ENCODE results near the gene AGK. TPM values are rescaled to one million over a fixed set of nuclear protein-coding genes. Genes with fewer than 3 reads are reported as not detected.
"Not testable (repeated sequence)": the region's sequence is repeated elsewhere in the genome, so short reads cannot be mapped to it uniquely, and the experiment has no call there.

Gene AGK
- total RNA-seq, 1 donor from 2014 or later, result 27.7 TPM

DNA sequence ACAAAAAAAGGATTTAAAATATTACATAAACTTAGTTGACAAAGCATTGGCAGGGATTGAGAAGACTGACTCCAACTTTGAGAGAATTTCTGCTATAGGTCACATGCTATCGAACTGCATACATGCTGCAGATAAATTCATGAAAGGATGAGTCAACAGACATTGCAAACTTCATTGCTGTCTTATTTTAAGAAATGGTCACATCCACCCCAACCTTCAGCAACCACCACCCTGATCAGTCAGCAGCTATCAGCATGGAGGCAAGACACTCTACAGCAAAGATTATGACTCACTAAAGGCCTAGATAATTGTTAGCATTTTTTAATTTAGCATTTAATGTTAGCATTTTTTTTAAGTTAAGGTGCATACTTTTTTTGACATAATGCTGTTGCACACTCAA is 73.6 kb downstream of the AGK start:
- no peak for ATAC-seq (ENCODE audit: poor library complexity)
- intact Hi-C loops (cut with DNase I), result no loop called here
- no peak for DNase-seq

DNA sequence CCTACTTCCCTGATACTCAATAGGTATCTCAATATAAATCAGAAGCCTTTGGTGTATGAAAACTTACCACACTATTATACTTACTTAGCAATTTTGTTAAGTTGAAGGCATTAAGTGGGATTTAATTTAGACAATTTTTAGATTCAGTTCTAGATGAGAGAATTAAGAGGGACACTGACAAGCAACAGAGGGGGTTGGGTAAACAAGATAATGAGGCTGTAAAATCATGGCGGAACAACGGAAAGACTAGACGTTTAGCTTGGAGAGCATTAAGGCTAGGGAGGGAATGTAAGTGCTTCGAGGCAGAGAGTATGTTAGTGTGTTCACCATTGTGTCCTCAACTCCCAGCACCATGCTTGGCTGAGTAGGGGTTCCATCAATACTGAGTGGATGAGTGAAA is 79.4 kb downstream of the AGK start:
- intact Hi-C loops (cut with DNase I), result no loop called here
- DNase-seq (no peak), ATAC-seq (ENCODE audit: poor library complexity) (no peak)

DNA sequence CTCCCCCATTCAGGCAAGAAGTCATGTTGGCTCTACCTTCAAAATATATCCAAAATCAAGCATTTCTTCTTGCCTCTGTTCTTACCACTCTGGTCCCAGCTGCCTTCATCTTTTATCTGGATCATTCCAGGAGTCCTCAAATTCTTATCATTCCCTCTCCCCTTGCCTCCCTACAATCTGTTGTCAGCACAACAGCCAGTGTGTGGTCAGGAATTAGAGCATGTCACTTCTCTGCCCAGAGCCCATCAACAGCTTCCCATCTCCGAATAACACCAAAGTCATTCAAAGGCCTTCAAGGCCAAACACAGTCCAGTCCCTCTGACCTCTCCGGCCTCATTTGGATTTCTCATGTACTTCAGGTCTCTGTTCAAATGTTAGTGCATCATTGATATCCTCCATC is 80.3 kb downstream of the AGK start:
- ATAC-seq (ENCODE audit: poor library complexity) (no peak), DNase-seq (no peak)
- intact Hi-C loops (cut with DNase I), result no loop called here

DNA sequence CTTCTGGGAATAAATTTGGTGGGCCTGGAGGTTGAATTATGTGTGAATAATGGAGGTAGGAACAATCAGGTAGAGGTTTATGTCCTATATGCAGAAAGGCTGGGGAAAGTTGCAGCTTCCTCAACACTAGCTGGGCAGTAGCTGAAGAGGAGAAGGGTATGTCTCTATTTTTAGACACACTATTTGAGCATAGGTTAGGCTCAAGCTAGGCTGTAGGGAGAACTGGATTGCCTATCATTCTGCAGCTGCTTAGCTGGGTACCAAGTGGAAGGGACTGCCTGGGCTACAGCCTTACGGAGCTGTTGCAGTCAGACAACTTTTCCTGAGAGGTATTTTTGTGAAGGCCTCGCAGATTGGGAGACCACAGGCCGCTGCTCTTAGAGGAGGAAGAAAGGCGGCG is 82.9 kb downstream of the AGK start:
- no peak for DNase-seq
- intact Hi-C loops (cut with DNase I), result no loop called here
- ATAC-seq (ENCODE audit: poor library complexity), result peak; percentile 68

DNA sequence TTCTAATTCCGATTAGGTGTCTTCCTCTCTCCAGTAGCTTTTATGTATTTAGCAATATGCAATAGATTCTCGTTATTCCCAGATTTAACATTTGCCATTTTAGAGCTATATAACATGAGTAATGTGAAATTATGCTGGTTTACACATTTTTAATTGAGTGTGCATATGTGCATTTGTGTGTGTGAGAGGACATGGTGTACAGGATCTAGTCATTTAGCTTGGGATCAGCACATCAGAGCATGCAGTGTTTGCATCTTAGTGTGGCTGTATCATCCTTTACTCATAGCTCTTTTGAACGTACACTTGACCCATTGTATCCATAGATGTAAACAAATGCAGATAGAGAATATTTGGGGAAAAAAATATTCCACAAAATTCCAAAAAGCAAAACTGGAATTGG is 84.8 kb downstream of the AGK start:
- DNase-seq (no peak), ATAC-seq (ENCODE audit: poor library complexity) (no peak)
- intact Hi-C loops (cut with DNase I), result no loop called here

DNA sequence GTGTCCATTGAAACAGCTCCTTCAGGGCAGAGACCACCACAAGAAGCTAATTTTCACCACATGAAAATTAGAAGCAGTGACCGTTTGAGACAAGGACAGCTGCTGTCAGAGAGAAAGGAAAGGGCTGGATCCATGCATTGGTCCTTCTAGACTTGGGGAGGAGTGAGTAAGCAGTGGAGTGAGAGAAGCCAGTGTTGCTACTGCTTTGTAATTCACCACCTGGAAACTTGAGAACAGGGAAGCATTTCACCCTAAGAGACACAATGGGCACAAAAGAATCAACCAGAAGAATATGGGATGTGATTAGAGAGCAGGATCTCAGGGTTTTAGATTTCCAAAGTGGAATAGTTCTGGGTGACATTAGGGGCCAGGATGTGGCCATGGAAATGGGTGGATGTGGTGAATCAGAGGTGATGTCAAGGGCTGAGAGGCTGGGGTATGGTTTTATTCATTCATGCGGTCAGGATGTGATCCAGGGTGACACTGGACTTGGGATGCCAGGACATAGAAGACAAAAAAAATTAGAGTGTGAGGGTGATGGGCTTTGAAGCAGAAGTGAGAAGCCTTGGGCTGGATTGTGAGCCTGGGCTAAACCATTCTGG is 89.1 kb downstream of the AGK start:
- ATAC-seq (ENCODE audit: poor library complexity), result no peak
- DNase-seq, result no peak
- intact Hi-C loops (cut with DNase I), result loop anchor here (10.0 kb wide), 1 partner anchor 96 kb away; no protein-coding TSS in a partner anchor

DNA sequence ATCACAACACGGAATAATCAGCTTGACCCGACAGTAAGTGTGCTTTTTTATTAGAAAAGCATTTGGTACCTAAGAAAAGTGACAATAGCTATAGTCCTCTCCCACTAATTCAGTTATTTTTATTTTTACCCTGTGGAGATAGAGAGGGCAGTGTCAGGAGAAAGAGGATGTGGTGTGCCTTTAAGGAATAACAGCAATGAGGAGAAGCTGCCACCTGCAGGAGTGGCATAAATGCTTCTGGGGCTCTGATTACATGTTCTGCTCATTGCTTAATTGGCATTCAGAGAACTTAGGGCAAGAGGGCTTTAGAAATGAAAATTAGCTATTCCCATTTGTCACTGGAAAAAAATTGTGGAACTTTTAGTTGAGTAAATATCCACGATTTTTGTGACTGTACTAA is 90.7 kb downstream of the AGK start:
- peak; percentile 56 for ATAC-seq (ENCODE audit: poor library complexity)
- DNase-seq, result no peak
- intact Hi-C loops (cut with DNase I), result loop anchor here (10.0 kb wide), 1 partner anchor 97 kb away; no protein-coding TSS in a partner anchor

DNA sequence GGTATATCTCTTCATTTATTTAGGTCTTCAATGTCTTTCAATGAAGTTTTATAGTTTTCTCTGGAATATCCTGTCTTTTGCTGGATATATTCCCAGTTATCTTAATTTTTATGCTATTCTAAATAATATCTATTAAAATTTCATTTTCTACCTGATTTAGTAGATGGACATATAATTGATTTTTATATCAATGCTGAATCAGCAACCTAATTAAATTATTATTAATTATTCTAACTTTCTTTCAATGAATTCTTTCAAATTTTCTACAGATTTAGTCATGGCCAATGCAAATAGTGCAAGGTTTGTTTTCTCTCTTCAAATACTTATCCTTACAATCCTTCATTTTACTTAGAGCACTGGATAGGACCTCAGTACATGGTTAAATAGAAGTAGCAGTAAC is 94.0 kb downstream of the AGK start:
- DNase-seq, result no peak
- intact Hi-C loops (cut with DNase I), result loop anchor here (10.0 kb wide), 1 partner anchor 100 kb away; no protein-coding TSS in a partner anchor
- no peak for ATAC-seq (ENCODE audit: poor library complexity)

DNA sequence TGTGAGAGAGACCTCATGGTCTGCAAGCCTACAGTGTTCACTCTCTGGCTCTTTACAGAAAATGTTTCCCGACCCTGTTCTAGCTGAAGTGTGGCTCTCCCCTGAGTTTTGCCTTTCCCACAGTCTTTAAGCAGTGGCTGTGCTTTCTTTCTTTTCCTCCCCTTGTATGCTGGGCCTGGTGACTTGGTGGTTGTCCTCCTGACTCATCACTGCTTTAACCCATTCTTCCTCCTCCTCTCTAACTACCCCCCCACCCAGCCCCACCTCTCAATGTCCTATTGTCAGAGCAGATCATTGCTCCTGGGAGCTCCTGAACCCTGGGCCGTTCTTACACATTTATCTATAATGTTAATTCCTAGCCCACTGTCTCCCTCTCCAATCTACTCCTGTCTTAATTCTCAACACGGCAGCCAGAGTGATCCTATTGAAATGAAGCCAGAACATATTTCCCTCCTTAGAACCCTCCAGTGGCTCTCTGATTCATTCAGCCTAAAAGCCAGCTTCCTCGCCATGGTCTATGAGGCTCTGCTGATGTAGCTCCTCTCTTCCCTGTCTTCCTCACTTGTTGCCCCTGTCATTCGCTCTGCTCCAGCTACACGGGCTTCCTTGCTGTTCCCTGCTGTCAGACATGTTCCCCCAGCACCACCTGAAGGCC is 95.7 kb downstream of the AGK start:
- intact Hi-C loops (cut with DNase I), result loop anchor here (10.0 kb wide), 1 partner anchor 102 kb away; no protein-coding TSS in a partner anchor
- DNase-seq (no peak), ATAC-seq (ENCODE audit: poor library complexity) (no peak)

DNA sequence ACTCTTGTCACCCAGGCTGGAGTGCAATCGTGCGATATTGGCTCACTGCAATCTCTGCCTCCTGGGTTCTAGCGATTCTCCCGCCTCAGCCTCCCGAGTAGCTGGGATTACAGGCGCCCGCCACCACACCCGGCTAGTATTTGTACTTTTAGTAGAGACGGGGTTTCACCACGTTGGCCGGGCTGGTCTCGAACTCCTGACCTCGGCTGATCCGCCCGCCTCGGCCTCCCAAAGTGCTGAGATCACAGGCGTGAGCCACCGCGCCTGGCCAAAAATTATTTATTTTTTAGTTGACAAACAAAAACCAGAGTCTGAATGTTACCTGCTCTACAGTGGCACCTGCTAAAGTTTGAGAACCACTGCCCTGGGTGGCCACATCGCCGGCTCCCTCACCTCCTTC is 96.5 kb downstream of the AGK start:
- ATAC-seq (ENCODE audit: poor library complexity); DNase-seq: not testable (repeated sequence)
- intact Hi-C loops (cut with DNase I), result loop anchor here (10.0 kb wide), 1 partner anchor 103 kb away; no protein-coding TSS in a partner anchor

DNA sequence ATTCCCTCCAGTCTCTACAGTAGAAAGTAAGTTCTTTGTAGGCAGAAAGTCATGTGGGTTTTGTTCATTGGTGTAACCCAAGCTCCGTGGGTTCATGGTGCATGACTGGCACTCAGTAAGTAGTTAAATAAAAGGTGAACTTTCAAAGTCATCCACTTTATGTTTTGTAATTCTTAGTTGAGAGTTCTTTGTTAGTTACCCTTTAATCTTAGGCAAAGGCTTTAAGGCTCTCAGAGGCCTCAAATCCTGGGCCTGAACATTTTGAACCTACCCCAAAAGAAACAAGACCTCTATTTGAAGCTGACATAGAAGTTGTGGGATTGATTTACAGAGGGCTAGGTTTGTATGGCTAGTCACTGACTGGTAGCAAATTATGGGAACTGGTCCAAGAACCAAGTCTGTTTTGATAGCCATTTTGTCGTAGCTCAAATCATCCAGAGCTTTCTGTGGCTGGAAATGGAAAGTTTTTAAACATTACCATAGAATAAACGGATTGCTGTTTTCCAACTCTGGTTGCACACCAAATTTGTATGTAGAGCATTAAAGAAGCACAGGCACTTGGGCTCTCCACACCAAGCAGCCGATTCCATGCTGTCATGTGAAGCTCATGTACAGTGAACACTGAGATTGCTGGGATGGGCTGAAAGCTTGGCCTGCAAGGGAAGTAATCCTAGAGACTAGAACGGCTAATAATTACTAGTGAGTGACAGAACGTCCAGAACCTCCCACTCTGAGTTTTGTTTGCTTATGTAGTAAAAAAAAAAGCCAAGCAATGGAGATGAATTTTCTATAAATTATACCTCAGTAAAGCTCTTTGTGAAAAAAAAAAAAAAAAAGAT is 97.3 kb downstream of the AGK start:
- ATAC-seq (ENCODE audit: poor library complexity) (no peak), DNase-seq (no peak)
- intact Hi-C loops (cut with DNase I), result loop anchor here (10.0 kb wide), 1 partner anchor 104 kb away; no protein-coding TSS in a partner anchor

DNA sequence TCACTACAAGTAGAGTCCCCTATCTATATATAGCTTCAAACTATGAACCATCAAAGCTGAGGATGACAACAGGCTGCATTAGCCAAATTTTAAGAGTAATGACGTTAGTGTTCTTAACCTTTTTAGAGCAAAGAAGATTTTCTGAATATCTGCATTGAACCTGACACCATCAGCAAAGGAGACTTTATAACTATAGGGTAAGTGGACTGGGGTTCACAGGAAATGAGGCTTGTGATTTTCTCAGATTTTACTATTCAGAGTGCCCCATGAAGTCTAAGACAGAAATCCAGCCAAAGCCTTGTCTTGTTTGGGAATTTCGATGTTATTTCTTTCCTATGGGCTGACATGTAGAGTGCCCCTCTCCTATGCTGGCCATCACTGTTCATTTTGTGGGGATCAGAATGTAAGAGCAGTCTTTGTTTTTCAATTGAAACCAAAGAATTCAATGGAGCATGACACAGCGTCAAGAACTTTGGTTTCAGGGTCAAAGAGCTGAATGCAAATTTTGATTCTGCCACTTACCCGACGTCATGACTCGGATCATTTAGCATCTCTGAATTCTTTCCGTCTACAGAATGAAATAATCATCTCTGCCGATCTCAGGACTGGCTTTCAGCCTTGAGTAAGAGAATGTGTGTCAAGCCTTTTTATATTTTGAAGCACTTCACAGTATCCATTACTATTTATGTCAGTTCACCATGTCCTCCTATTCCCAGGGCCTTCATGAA is 98.1 kb downstream of the AGK start:
- intact Hi-C loops (cut with DNase I), result loop anchor here (10.0 kb wide), 1 partner anchor 104 kb away; no protein-coding TSS in a partner anchor
- ATAC-seq (ENCODE audit: poor library complexity) (no peak), DNase-seq (no peak)

DNA sequence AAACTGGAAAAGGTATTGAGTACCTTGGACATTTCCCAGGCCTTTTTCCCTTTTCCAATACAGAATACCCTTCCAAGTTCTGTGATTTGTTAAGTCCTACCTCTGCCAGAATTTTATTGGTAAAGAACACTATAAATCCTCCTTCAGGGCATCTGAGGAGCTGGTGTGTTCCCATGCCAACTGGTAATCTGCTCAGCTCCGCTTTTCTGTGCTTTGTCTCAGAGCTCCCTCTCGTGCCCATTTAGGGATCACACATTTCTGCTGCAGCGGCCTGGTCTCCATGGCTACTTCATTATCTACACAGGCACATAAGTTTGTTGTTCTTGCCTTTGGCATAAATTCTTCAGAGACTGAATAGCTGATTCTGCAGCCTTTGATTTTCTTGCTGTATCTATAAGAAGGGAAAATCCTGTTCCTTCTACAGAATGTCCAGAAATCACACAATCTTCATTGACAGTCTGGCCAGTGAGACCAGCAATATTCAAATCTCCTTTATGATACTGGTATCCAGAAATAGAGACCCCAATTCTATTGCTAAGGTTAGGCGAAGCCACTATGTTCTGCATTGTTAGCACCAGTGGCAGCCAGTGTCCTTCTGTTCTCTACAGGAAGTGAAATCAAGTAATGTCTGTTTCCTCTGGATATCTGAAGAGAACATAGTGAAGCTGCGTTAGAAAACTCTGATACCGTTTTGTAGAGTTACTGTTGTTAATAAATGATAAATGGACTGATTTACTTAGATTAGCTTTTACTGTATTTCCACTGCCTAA is 98.8 kb downstream of the AGK start:
- DNase-seq (no peak), ATAC-seq (ENCODE audit: poor library complexity) (peak; percentile 89)
- intact Hi-C loops (cut with DNase I), result loop anchor here (10.0 kb wide), 1 partner anchor 105 kb away; no protein-coding TSS in a partner anchor

DNA sequence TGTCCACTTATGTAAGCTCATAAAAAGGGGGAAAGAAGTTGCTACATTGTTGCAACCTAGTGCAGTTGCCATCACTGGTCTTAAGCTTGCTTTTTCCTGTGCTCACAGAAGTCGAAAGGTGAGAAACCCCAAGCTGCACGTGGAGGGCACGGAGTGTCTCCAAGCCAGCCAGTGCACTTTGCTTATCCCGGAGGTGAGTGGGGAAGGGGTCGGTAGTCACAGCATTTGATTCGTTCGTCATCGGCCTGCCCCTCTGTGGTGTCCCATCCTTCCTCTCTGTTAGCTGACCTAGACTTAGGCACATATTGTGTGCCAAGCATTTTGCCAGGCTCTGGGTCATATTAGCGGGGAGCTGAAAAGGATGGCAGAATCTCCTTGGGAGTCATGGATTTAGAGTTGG is 100.2 kb downstream of the AGK start:
- no peak for DNase-seq
- intact Hi-C loops (cut with DNase I), result no loop called here
- no peak for ATAC-seq (ENCODE audit: poor library complexity)

DNA sequence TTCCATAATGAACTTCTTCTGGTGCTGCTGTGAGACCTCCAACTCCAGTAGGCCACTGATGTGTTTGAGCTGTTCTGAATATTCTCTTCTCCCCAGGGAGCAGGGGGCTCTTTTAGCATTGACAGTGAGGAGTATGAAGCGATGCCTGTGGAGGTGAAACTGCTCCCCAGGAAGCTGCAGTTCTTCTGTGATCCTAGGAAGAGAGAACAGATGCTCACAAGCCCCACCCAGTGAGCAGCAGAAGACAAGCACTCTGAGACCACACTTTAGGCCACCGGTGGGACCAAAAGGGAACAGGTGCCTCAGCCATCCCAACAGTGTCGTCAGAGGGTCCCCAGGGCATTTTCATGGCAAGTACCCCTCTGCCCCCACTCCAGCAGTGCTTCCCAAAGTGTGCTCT is 101.5 kb downstream of the AGK start:
- DNase-seq, result no peak
- no peak for ATAC-seq (ENCODE audit: poor library complexity)
- intact Hi-C loops (cut with DNase I), result no loop called here

DNA sequence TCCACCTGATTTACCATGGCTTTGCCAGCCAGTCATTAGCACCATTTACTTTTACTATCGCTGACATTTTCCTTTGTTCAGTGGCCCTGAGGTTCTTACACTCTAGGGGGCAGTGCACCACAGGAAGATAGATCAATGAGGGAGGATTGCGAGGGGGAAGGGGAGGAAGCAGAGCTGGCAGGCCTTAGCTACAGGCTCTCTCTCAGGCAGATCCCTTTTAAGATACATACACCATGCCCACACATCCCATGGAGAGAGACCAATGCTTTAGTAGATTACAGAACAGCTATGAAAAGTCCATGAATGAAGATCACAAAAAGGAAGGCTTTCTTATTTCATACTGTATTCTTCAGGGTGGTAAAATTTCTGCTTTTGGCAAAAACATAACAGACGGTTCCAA is 103.3 kb downstream of the AGK start:
- DNase-seq, result no peak
- ATAC-seq (ENCODE audit: poor library complexity), result peak; percentile 65
- intact Hi-C loops (cut with DNase I), result no loop called here

DNA sequence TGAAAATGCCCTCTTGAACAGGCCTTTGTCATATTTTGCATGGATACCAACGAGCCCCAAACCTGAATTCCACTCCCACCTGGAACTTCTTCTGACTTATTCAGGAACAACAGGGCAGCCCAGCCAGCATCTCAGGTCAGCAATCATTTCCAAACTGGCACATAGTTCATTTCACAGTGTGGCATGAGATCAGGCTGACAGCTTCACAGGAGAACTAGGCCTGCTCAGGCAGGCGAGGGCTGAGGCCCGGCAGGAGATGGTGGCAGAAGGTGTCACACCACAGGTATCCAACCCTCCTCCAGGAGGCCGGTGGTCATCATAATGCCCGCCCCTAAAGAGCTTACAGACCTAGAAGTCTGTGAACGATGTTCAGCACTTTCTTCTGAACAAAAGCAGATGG is 108.3 kb downstream of the AGK start:
- intact Hi-C loops (cut with DNase I), result no loop called here
- DNase-seq, result no peak
- no peak for ATAC-seq (ENCODE audit: poor library complexity)

DNA sequence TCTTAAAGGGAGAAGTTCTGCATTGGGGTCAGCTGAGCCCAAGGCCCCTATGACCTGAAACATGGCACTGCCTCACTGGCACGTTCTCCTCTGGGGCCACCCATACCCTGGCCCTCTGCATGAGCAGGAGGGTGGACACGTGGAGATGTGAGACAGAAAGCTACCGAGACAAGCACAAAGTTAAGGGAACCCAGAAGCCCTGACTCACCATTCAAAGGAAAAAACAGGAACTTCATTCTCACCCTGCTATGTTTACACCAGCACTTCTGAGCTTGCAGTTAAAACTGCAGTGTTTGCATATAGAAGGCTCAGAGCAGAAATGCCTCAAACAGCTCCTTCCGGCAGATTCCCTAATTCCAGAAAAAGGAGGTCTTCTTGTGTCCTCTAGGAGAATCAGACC is 109.0 kb downstream of the AGK start:
- DNase-seq (no peak), ATAC-seq (ENCODE audit: poor library complexity) (peak; percentile 65)
- intact Hi-C loops (cut with DNase I), result no loop called here
